GM18520 (cell line): Measurements from ENCODE around the gene IL23R.

Experiments
- ATAC-seq: cut with Tn5 transposase; IDR thresholded peaks from one replicate; pipeline ENCODE4 v1.9.1; 2021; ENCODE audit not compliant: unreplicated experiment

The IL23R gene

DNA sequence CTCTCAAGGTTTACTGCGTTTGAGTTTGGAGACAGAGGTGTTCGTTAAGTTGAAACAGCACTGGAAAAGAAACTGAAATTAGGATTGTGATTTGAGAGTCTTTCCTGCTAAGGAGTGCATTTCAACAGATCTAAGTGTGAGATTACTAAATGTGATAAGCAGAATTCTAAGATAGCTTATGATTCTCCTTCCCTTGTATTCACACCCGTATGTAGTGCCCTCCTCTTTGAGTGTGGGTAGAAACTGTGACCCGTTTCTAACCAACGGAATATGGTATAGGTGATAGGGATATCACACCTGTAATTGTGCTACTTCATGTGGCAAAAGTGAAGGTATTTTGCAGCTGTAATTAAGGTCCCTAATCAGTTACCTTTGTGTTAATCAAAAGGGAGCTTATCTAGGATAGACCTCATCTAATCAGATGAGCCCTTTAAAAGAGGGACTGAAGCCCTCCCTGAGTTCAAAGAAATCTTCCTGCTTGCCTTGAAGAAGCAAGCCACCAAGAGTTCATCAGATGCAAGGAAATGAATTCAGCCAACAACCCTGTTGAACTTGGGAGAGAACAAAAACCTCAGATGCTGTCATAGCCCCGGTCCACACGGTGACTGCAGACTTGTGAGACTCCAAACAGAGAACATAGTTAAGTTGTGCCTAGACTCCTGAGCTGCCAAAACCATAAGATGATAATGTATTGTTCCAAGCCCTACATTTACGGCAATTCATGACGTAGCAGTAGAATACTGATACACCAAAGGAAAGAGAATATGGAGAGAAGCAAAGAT, 128.8 kb downstream of the IL23R start:
- no peak for ATAC-seq

GRCh38 chr1:67298762-67299161, 132.5 kb downstream of the IL23R start:
- ATAC-seq, result no peak

GRCh38 chr1:67299296-67299695, 133.0 kb downstream of the IL23R start:
- no peak for ATAC-seq

GRCh38 chr1:67300561-67300960, 134.3 kb downstream of the IL23R start:
- no peak for ATAC-seq

DNA sequence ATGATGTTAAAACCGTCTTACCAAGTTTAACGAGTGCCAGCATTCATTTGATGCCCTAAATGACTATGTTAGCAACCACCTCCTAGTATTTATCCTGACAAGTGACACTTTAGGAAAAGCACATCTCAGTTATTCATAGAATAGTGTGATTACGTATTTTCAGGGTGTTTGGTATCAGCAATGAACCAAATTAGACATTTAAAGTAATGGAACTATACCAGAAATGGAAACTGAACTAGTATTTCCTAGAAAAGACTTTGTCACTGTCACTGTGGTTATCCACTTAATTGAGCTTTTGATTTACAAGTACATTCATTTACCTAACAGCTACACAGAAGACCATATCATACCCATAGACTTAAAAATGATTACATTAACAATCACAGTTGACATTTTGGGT, 137.8 kb downstream of the IL23R start:
- no peak for ATAC-seq

DNA sequence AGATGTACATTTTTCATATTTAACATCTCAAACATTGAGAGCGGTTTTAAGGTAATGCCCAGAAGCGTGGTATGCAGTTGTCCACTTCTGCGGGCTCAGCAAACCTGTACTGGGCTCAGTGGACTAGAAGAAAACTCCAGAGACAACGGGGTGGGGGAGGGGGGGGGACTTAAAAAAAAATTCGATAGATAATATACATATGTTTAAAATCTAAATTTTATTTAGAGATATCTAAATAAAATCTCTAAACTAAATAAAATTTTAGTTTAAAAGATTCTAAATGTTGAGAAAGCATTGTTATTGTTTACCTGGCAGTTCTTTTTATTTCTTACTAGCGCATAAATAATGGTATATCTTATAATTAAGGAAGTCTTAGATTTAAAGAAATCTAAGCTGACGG, 140.3 kb downstream of the IL23R start:
- ATAC-seq, result no peak

DNA sequence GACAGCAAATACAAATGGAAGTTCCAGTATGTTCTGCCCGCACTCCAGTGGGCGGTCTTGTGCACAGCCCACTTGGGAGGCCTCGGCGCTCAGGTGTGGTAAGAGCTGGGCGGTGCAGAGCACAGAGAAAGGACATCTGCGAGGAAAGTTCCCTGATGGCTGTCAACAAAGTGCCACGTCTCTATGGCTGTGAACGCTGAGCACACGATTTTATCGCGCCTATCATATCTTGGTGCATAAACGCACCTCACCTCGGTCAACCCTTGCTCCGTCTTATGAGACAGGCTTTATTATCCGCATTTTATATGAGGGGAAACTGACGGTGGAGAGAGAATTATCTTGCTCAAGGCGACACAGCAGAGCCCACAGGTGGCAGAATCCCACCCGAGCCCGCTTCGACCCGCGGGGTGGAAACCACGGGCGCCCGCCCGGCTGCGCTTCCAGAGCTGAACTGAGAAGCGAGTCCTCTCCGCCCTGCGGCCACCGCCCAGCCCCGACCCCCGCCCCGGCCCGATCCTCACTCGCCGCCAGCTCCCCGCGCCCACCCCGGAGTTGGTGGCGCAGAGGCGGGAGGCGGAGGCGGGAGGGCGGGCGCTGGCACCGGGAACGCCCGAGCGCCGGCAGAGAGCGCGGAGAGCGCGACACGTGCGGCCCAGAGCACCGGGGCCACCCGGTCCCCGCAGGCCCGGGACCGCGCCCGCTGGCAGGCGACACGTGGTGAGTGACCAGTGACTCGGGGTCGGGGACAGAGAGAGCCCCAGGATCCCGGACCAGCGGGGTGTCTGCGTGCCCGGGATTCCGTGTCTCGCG, 141.2 kb downstream of the IL23R start, which contains the start of gene IL12RB2:
IL12RB2 (plus strand) TSS at position 623 of the 810 bp plus-strand sequence. CDS start 12,496 bp downstream, outside the sequence.
- ATAC-seq, result no peak

GRCh38 chr1:67308136-67308535, 141.9 kb downstream of the IL23R start:
- no peak for ATAC-seq
